HG02943 (cell line): ENCODE results near the gene EHD4.

Source experiments
- ATAC-seq: cut with Tn5 transposase; IDR thresholded peaks from one replicate; pipeline ENCODE4 v1.9.1; 2021; ENCODE audit warnings: mild to moderate bottlenecking, low read depth, moderate library complexity; ENCODE audit not compliant: unreplicated experiment

Gene EHD4

DNA sequence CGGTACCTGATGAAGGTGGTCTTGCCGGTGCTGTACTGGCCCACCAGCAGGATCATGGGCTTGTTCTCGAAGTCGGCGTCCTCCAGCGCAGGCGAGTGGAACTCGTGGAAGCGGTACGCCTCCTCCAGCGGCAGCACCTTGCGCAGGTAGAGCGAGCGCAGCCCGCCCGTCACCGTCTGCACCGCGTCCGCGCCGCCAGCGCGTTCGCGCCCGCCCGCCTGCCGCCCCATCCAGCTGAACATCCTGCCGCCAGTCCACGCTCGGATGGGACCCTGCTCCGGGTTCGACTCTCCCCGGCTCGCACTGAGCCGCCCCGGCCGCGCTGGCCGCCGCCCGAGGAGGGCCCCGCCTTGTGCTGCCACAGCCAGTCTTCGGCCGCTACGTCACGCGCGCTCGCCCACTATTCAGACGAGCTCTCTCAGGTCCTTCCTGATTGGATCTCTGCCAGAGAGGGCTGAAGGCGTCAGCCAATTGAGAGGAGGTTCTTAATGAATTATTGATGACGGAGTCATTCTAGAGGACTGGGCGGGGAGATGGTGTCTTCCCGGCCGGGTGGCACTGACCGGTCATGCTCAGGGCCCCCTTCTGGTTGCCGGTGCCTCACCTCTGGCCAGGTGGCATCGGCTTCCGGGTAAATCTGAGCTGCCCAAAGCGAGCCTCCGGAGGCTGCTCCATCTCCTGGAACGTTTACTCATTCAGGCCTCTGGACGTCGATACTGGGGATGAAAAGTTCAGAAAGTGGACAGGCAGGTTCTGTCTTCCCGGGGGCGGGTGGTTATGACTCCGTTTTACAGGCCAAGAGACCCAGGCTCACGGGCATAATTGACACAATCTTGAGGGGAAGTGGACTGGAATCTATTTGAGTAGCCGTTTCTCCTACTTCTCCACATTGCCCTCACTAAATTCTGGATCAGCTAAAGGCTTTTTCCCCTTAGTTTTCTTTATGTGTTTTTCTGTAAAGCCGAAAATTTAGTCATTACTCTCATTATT is at the start of gene EHD4:
EHD4 (minus strand) TSS at position 305 of the 990 bp plus-strand sequence; CDS start at position 242, 63 bp downstream.
- ATAC-seq = peak; percentile 71

GRCh38 chr15:42021593-42021992 is 49.2 kb upstream of the EHD4 start:
- no peak for ATAC-seq

GRCh38 chr15:42020713-42021273 is 48.4 kb upstream of the EHD4 start, which contains the start of gene PLA2G4E:
PLA2G4E (minus strand) TSS chr15:42021042; CDS start chr15:42021030, 12 bp downstream.
- no peak for ATAC-seq

GRCh38 chr15:42018306-42019224 is 46.2 kb upstream of the EHD4 start:
- no peak for ATAC-seq

DNA sequence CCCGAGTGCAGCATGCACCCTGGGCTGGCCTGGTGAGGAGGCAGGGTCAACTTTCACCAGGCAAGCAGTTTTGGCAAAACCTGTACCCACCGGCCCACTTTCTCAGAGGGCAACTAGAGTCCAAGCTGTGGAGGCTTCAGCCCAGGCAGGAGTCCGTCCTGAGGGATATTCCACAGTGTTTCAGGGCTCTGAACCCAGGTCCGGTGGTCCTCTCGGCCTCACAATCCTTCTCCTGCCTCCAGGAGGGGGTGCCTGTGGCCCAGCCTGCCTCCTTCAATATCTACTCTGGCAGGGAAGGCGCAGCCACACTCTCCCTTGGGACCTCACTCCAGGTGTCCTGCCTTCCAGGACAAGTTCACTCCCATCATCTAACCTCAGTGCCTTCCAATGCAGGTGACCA is 44.6 kb upstream of the EHD4 start:
- no peak for ATAC-seq

GRCh38 chr15:42014406-42014805 is 42.0 kb upstream of the EHD4 start:
- ATAC-seq = no peak

GRCh38 chr15:42012928-42013482 is 40.6 kb upstream of the EHD4 start:
- ATAC-seq = no peak

DNA sequence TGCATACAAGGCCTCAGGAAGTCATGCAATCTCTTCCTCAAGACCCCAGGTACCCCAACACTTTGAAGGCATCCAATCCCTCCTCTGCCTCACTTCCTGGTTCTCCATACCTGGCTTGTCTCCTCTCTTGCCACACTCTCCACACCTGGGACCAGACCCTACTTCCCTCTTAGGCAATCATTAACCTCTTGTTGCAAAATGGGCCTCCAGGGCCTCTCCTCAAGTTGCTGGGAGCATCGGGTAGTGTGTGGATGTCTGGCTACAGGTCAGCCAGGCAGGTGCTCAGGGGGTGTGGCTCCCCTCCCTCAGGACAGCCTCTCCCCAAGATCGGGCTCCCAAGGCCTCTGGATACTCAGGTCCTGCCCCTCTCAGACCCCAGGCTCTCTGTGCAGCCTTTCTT is 39.9 kb upstream of the EHD4 start:
- no peak for ATAC-seq

- ATAC-seq = no peak
Observed at GRCh38 chr15:42011074-42011473, 38.7 kb upstream of the EHD4 start.

DNA sequence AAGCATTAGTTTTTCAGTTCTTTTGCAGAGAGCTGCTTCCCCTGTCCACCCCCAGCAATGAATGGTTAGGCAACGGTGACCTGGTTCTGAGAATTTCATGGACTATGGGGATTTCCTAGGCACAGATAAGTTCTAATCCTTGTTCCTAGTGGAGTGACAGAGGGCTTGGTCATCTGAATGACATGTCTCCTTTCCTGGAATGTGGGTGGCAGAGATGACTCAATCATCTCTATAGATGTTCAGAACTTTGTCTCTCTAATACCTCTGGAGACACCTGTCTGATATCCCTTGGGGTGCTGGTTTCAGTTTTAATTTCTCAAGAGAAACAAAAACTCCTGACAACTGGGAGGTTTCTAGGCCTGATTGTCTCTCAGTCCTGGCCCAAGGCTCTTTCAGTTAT is 38.1 kb upstream of the EHD4 start:
- ATAC-seq = no peak

- ATAC-seq = no peak
Observed at GRCh38 chr15:42009474-42009873, 37.1 kb upstream of the EHD4 start.

DNA sequence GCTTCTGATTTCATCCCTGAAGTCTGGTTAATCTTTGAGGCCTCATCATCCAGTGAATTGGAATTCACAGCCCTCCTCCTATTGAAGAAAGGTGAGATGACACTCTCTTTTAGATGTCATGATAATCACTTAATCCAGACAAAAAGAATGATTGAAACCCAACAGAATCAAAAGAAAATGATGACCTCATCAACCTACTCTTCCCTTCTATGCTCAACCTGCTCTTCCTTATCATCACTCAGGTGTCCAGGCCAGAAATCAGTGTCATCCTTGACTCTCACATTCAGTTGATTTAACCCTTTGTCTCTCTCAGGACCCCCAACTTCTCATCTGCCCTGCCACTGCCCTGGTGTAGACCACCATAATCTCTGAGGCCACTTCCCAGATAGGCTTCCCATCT is 36.7 kb upstream of the EHD4 start:
- no peak for ATAC-seq

DNA sequence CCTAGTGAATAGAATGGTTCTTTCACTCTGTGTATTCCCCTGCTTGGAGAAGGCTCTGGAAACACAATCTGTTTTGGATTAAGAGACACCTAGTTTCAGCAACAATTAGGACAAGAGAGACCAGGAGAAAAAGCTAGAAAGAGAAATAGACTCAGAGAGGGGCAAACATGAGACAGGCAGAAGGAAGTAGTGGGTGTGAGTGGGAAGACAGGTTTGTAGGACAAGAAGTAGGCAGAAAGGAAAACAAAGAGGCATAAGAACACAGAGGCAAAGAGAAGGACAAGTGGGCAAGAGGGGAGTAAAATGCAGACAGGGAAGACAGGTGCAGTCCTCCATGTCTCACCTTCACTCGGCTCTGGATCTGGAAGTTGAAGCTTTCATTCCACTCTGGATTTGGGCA is 35.0 kb upstream of the EHD4 start:
- ATAC-seq = no peak

DNA sequence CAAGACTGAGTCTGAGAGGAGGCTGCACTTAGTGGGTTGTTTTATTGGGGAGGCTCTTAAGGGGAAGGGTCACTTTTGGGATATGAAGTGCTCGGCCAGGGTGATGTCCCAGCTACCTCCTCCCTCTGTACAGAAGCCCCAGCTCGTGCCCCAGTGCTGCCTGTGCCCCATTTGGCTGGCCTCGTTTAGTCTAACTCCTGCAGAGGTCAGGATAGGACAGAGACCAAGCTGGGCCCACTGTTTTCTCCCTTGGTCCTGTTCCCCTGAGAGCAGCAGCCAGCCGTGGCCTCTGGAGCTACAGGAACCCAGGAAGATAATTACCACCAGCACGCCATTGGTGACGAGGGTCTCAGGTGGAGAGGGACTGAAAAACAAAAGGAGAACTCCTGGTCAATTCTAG is 30.0 kb upstream of the EHD4 start:
- ATAC-seq = no peak

DNA sequence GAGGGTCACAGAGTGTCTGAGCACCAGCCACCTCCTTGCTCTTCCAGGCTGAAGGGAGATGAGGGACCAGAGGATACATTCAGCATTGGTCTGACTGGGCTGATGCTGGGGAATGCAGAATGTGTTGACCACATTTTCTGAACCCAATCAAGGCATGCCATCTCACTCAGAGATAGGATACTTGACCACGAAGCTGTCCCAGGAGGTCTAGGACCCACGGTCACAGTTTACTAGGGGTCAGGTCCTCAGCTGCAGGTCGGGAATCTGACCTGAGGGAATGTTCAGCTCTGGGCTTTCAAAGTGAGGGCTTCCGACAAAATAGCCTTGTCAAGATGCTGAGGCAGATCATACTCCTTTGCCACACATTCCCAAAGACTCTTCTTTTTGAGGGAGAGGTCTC is 28.9 kb upstream of the EHD4 start:
- ATAC-seq = no peak

- ATAC-seq = no peak
Observed at GRCh38 chr15:41999290-42000285, 27.2 kb upstream of the EHD4 start.

DNA sequence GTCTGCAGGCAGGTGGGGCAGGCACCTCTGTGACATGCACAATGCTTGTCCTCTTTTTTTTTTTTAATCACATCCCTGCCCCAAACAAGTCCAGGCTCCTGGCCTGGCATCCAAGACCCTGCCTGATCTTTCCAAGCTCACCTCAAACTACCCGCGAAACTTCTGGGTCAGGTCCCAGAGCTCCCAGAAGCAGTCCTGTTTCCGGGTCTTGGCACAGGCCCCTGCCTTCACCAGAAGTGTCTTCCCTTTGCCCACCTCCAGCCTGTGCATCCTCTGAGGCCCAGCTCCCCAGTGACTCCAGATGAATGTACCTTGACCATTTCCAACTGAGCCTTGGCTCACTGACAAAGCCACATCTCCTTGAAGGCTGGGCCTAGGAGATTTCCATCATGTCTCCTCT is 25.5 kb upstream of the EHD4 start:
- no peak for ATAC-seq

GRCh38 chr15:41996921-41997592 is 24.7 kb upstream of the EHD4 start:
- ATAC-seq = no peak

DNA sequence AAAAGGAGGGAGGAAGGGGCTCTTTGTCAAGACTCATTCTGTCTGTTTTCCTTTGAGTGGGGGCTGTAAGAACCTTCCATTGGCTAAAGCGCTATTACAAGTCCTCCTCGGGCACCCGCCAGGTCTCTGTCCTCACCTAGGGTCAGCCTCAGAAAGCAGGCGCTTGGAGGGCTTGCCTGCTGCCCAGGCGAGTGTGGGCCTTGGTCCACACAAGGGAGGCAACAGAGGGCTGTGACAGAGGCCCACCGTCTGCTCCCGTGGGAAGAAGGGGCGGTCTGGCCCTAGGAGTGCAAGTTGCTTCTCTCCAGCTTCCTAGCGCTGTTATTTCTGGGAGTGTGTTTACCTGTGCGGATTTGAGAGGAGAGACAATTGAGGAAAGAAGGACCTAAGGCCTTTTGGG is 24.0 kb upstream of the EHD4 start:
- ATAC-seq = no peak
